NCI-H1417 treated with DMSO at 0.1 percent for 48 hours (cell line): ENCODE measurements around the gene RAPGEF5.

Source experiments
- DNase-seq: peaks from one replicate; lab custom pipeline; 2025; lab: John Stamatoyannopoulos, UW

Gene RAPGEF5, protein sequence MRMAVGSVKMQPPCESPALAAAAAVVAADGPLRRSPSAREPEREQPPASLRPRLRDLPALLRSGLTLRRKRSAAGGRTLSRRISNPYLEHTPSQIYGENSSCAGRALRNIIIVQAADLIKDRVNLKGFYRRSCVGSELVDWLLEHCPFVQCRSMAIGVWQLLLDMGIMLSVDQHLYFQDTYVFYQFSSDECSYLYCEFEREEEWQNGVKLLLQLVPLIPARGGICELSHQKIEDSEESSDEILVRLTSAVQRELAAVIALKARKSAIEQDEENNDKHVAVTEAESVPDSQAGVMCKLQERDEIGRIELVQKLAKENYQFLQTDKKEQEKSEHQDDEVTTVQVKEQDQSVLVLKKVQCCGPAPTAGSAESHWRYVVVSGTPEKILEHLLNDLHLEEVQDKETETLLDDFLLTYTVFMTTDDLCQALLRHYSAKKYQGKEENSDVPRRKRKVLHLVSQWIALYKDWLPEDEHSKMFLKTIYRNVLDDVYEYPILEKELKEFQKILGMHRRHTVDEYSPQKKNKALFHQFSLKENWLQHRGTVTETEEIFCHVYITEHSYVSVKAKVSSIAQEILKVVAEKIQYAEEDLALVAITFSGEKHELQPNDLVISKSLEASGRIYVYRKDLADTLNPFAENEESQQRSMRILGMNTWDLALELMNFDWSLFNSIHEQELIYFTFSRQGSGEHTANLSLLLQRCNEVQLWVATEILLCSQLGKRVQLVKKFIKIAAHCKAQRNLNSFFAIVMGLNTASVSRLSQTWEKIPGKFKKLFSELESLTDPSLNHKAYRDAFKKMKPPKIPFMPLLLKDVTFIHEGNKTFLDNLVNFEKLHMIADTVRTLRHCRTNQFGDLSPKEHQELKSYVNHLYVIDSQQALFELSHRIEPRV

DNA sequence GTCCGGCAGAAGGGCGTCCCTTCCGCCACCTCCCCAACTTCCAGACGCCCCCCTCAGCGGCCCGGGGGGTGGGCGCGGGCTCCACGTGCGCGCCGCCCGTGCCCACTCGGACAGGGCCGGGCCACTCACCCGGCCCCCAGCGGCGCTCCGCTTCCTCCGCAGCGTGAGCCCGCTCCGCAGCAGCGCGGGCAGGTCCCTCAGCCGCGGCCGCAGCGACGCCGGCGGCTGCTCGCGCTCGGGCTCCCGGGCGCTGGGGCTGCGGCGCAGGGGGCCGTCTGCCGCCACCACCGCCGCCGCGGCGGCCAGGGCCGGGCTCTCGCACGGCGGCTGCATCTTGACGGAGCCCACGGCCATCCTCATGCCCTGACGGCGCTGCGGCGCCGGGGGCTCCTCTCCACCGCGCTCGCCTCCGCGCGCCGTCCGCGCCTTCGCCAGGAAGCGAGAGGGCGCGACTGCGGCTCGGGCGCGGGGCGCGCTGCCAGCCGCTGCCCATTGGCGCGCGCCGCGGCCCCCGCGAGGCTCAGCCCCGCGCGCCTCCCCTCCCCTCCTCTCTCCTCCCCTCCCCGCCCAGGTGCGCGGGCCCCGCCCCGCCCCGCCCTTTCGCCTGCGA is at the start of gene RAPGEF5:
TSS of gene RAPGEF5 (minus strand) at position 454 of the 610 bp plus-strand sequence. CDS start at position 360, 94 bp downstream.
- no peak for DNase-seq

GRCh38 chr7:22406715-22407114 is 49.8 kb upstream of the RAPGEF5 start:
- no peak for DNase-seq

- DNase-seq: no peak
These were observed 47.6 kb upstream of the RAPGEF5 start for GRCh38 chr7:22404421-22405023.

DNA sequence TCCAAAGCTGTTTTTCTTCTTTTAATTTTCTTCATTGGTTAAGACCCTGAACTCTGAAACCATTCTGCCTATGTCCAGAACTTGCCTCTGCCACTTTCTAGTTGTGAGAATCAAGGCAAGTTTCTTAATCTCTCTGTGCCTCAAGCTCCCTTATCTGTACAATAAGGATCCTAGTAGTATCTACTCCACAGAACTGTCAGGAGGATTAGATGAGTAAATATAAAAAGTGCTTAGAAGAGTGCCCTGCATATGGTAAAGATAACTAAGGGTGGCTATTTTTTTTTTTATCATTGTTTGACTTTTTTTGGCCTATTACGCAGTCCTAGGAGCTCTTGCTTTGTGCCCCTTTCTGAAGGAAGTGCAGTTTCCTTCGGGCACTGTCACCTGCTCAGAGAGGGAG is 46.4 kb upstream of the RAPGEF5 start:
- no peak for DNase-seq

- no peak for DNase-seq
These were observed 45.3 kb upstream of the RAPGEF5 start for GRCh38 chr7:22402250-22402649.

GRCh38 chr7:22400936-22401553 is 44.1 kb upstream of the RAPGEF5 start:
- no peak for DNase-seq

- DNase-seq: no peak
These were observed 43.3 kb upstream of the RAPGEF5 start for GRCh38 chr7:22400150-22400814.

DNA sequence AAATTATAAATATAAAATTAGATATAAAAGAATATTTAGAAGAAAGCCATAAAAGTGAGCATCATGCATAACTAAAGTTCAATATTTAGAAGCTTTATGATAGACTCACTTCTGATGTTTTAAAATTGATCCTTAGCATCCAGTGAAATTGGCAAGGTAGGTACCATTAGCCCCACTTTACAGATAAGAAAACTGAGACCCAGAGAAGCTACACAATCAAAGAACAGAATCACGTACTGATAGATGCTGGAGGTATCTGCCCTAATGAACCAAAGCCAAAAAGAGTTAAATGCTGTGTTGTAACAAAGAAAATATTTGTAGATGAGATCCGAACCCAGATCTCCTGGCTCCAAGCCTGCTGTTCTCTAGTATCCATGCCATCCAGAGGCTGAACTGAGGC is 42.6 kb upstream of the RAPGEF5 start:
- DNase-seq: no peak

GRCh38 chr7:22399091-22399490 is 42.1 kb upstream of the RAPGEF5 start:
- no peak for DNase-seq

DNA sequence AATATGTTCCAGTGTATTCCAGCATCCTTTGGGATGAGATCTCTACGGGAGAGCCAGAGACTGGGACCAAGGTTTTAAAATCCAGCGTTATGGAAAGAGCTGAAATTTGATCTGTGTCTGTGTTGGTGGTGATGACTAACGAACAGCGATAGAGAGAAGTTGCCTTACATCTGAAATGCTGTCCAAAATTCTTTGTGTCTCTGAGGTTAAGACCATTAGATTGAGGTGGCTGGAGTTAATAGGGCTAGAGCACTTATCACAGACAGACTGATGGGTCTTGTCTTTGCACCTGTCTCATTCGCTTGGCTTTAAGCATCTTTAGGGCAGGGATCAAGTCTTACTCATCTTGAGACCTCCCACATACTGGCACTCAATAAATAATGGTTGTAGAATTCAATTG is 41.0 kb upstream of the RAPGEF5 start:
- DNase-seq: no peak

DNA sequence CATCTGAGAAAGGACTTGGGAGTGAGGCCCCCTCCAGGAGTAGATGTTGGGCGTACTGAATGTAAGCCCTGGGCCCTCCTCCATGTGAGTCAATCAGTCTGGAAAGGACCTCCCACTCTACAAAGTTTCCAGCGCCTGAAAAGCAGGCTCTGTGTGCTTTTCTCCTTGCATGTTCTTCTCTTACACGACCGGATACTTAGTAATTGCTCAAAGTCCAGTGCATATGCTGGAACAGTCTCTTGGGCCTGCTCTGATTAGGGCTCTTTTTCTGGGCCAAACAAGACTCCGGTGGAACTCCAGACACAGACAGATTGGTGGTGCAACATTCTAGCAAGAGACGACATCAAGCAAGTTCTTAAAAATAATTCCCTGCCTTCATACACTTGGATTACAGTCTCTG is 38.3 kb upstream of the RAPGEF5 start:
- DNase-seq: no peak

DNA sequence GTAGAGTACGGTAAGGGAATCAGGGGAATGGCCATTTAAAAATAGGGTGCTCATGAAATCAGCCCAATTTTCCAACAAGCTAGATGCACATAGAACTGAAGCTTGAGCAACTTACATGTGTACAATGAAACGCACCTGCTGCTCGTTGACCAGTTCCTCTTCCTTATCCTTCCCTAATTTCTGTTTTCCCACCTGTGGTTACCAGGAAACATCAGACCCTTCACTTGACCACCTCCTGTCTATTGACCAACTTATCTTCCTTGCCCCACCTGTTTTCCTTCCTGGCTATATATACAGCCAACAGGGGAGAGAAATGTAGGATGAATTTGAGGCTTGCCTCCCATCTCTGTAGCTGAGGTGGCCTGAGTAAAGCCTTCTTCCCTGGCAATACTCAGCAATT is 37.8 kb upstream of the RAPGEF5 start:
- DNase-seq: no peak

DNA sequence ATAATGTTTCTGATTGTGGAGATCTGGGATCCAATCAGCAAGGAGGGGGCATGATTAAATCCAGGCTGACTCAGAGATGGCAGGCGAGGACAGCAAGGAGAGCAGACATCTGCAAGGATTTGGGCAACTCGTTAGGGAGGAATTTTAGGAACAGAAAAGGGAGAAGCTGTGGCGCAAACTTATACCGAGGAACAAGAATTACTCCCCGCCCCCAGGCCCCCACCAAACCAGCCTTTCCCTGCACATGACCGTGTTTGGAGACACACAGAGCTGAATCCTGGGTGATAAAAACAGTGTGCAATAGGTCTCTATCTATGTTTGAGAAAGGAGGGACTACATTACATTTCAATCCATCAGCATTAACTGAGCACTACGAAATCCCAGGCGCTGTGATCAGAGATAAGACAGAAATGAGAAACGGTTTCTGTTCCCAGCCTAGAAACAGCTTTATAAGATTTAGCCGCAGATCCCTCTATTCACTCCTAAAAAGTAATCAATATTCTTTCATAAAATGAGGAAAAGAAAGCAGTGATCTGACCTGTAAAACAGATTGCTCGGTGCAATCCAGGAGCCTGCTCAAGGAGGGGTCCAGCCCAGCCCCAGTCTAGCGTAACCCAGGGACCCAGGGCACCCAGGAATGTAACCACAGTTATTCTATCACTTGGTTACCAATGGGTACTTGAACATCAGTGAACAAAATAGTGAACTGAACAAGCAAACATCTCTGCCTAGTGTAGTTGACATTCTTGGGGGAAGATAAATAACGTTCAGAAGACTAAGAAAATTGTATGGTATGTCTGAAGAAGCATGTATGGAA is 37.2 kb upstream of the RAPGEF5 start:
- no peak for DNase-seq

GRCh38 chr7:22390516-22390915 is 33.6 kb upstream of the RAPGEF5 start:
- no peak for DNase-seq

DNA sequence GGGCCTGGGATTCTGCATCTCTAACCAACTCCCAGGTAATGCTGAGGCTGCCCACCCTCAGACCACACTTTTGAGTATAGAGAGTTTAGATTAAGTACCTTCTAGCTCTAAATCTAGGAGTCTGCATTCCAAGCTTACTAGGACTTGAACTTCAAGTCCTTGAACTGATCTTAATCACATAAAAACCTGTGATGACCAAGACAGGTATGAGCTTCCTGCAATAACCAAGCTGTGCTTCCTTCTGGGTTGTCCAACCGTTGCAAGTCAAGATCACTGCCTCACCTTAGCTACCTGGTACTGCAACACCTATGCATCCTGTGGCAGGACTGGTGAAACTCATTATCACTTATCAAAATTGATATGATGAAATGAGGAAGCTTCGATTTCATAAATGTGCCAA is 32.9 kb upstream of the RAPGEF5 start:
- no peak for DNase-seq

- no peak for DNase-seq
These were observed 30.6 kb upstream of the RAPGEF5 start for GRCh38 chr7:22387583-22387982.

GRCh38 chr7:22386865-22387264 is 29.9 kb upstream of the RAPGEF5 start:
- DNase-seq: no peak

DNA sequence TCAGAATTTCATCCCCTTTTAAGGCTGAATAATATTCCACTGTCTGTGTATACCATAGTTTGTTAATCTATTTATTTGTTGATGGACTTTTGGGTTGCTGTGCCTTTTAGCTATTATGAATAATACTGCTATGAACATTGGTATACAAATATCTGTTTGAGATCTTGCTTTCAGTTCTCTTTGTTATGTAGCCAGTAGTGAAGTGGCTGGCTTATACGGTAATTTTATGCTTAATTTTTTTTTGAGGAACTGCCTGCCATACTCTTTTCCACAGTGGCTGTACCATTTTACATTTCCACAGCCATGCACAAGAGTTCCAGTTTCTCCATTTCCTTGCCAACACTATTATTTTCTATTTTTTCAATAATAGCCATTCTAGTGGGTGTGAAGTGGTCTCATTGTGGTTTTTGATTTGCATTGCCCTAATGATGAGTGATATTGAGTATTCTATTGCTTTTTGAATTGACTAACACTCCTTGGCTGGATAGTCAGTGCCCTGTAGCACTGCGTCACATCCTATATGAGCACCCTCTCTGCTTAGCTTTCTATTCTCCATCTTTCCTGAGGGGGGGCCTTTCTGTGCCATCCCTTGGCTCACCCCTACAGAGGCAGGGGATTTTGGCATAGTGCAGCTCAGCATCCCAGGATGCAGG is 29.4 kb upstream of the RAPGEF5 start:
- no peak for DNase-seq

- DNase-seq: no peak
These were observed 28.4 kb upstream of the RAPGEF5 start for GRCh38 chr7:22385326-22385725.

- DNase-seq: no peak
These were observed 23.4 kb upstream of the RAPGEF5 start for GRCh38 chr7:22380333-22380732.
